Measurements from ENCODE around the gene NHERF1. TPM values are rescaled to one million over a fixed set of nuclear protein-coding genes. Genes with fewer than 3 reads are reported as not detected.

The NHERF1 gene
- total and polyA plus RNA-seq, 2 of the 13 experiments (the other 11 are each of a cell fraction or from before 2014, with no cell fraction given) = 169 to 269 TPM

GRCh38 chr17:74752822-74753401 is 4.5 kb downstream of the NHERF1 start (continued):
- TF ChIP-seq CERS6 (CRISPR knock-in tag; IDR thresholded peaks at IDR 0.05) (peak; percentile 27; the same call in 1 of the 2 replicates), ZNF691 (CRISPR knock-in tag; IDR thresholded peaks at IDR 0.05; ENCODE audit: borderline replicate concordance, low read depth) (no peak)

- FAIRE-seq (no peak), ATAC-seq (no peak)
- peak; percentile 18; the same call in 1 of the 2 replicates for TF ChIP-seq ZNF687 (CRISPR knock-in tag; IDR thresholded peaks at IDR 0.05)
- no peak for TF ChIP-seq PHF20 (CRISPR knock-in tag; IDR thresholded peaks at IDR 0.05)
- TF ChIP-seq ZNF629 (CRISPR knock-in tag; conservative IDR thresholded peaks at IDR 0.05) = peak; percentile 53; the same call in 1 of the 2 replicates
- TF ChIP-seq ZBTB33 (CRISPR knock-in tag; IDR thresholded peaks at IDR 0.05) = peak; percentile 37; the same call in 1 of the 2 replicates
These were observed 6.4 kb downstream of the NHERF1 start for GRCh38 chr17:74754832-74755231.

More at GRCh38 chr17:74754832-74755231, 6.4 kb downstream of the NHERF1 start:
- DNase-seq (ENCODE audit: low spot score) = no peak
- no peaks in the 10 kb centered on the region for H3K9me3 ChIP-seq (ENCODE audit: low read length)
- peaks cover 65% of the 10 kb centered on the region for H4K20me1 ChIP-seq (ENCODE audit: insufficient read depth, low read length)
- H3K4me1 ChIP-seq (ENCODE audit: insufficient read depth, low read length) = peaks cover 92% of the 10 kb centered on the region
- peaks cover 22 to 57% of the 10 kb centered on the region in 2 experiments for H3K36me3 ChIP-seq (replicated peaks in 1 of 2; ENCODE audit: control insufficient read depth in 1 of 2, insufficient read depth in 2 of 2, low read length in 2 of 2)
- no peak overlapping the region for H2AFZ ChIP-seq (ENCODE audit: low read length)
- no peaks in the 10 kb centered on the region; a peak in 1 of 5 replicates for H3K27me3 ChIP-seq (ENCODE audit: control insufficient read depth in 1 of 2, insufficient read depth in 2 of 2, low read length in 2 of 2)
- H3K4me3 ChIP-seq (replicated peaks in 1 of 3; ENCODE audit: insufficient read depth in 1 of 3, low read depth in 2 of 3, low read length in 3 of 3) = no peak overlapping the region
- POLR2A ChIA-PET = interaction anchor here (1.5 to 29.3 kb wide), 4 partner anchors 0 to 118 kb away, joined by 7 to 1459 read pairs (median 840); partner anchors contain the start of genes FDXR, NAT9, NHERF1 and RAB37
- in situ Hi-C loops (cut with HindIII; ENCODE audit: extremely low pct_ligation_motif_present, low pct_unique_long_range_greater_than_20kb) (loop anchor here (10.0 kb wide), 1 partner anchor 320 kb away; the partner anchor contains the start of gene GPRC5C), intact Hi-C loops (cut with micrococcal nuclease; ENCODE audit: unreplicated experiment) (no loop called here)
- no peak overlapping the region for H3K27ac ChIP-seq (ENCODE audit: extremely low read length, insufficient read depth, low read length)
- BruUV-seq (replicated peaks) = no TSS peak
- no peak overlapping the region; the same call in 1 of the 2 replicates for H3K4me2 ChIP-seq (ENCODE audit: low read depth, low read length)
- peaks cover 98% of the 10 kb centered on the region for H3K79me2 ChIP-seq (ENCODE audit: insufficient read depth, low read length)
- CTCF ChIA-PET (ENCODE audit: low intra/inter-chr PET ratio, low total read pairs) = no interaction called here
- no peak overlapping the region for H3K9ac ChIP-seq (ENCODE audit: insufficient read depth, low read depth, low read length)
- 97% methylated on average over 3 of the region's 3 CpGs for WGBS (ENCODE audit: low lambda C conversion rate)
